Thyroid gland (tissue), 4 donors: ENCODE results near the gene FAM20A. TPM values are rescaled to one million over a fixed set of nuclear protein-coding genes. Genes with fewer than 3 reads are reported as not detected.

Source experiments
- DNase-seq, 2 donors: peaks; one replicate each; pipeline ENCODE4 v3.0.0-alpha.2; 2019
- H3K27ac ChIP-seq, 3 donors: fragments of 200-600 bp; sonication (generic); 1 replicate in 2 of 3; 2 replicates in 1 of 3; pipeline ENCODE4 v1.5.1; 2016 to 2019; ENCODE audit warnings: mild to moderate bottlenecking in 1 of 3, moderate library complexity in 1 of 3
- H3K27me3 ChIP-seq: fragments of 200-600 bp; sonication (generic); one replicate; pipeline ENCODE4 v1.5.1; 2019
- H3K36me3 ChIP-seq, 2 donors: fragments of 200-600 bp; sonication (generic); one replicate each; pipeline ENCODE4 v1.5.1; 2016 to 2019
- H3K4me1 ChIP-seq, 2 donors: fragments of 200-600 bp; sonication (generic); one replicate each; pipeline ENCODE4 v1.5.1; 2017 to 2019
- H3K4me3 ChIP-seq, 3 donors: fragments of 200-600 bp; sonication (generic); replicated peaks in 1 of 3; 1 replicate in 2 of 3; 2 replicates in 1 of 3; pipeline ENCODE4 v1.5.1; 2016; ENCODE audit warnings: mild to moderate bottlenecking in 1 of 3
- H3K9me3 ChIP-seq: fragments of 200-600 bp; sonication (generic); one replicate; pipeline ENCODE4 v1.5.1; 2017
- CTCF ChIP-seq, 6 experiments: fragments of 200-600 bp in 3 of 6; fragments of 450-650 bp in 3 of 6; sonication (generic) in 3 of 6; IDR thresholded peaks; one replicate each; pipeline ENCODE4 v1.5.1; 2016 to 2019; ENCODE audit warnings: antibody characterized with exemption in 6 of 6, mild to moderate bottlenecking in 2 of 6, inconsistent platforms in 1 of 6, moderate library complexity in 1 of 6
- POLR2A ChIP-seq, 2 donors: fragments of 450-650 bp; IDR thresholded peaks; one replicate each; pipeline ENCODE4 v1.6.1; 2017; ENCODE audit warnings: antibody characterized with exemption in 2 of 2, mild to moderate bottlenecking in 2 of 2, moderate library complexity in 1 of 2
- whole genome bisulfite sequencing, 2 donors: methylation state at CpG; one replicate each; pipeline ENCODE4 v1.1.5; 2017; 5-methylcytosine and 5-hydroxymethylcytosine counted together
- intact Hi-C: fragments of 100-400 bp; cut with DNase I; formaldehyde crosslinking; loops from one replicate; pipeline ENCODE4 v1.15.1; 2023
- total RNA-seq, 4 donors: library from RNA; depleted of rRNA; stranded (reverse); fragments of >200 nt; gene quantifications; one replicate each; pipeline ENCODE4 v1.2.3, GENCODE V29; 2016

The FAM20A gene
- 10 to 100 TPM in 2 of 4 donors, 1 to 10 TPM in 2; 7.6 to 20.8 (median 14.1) TPM for total RNA-seq

GRCh38 chr17:68600931-68601564, at the start of gene FAM20A:
Gene FAM20A, minus strand, starts transcription at chr17:68601367. Its CDS starts 701 bp downstream, at chr17:68600666.
- peak within 1 kb of the TSS; percentile 63 to 85 (median 75) for H3K27ac ChIP-seq
- DNase-seq: peak; percentile 75 to 80
- no peaks in the 10 kb centered on the region for H3K9me3 ChIP-seq
- TF ChIP-seq CTCF (IDR thresholded peaks at IDR 0.05): peak in 1 of 6 experiments; percentile 21
- peak in 1 of 2 donors; percentile 68 for TF ChIP-seq POLR2A (IDR thresholded peaks at IDR 0.05)
- 4 to 5% methylated on average over 11 to 17 of the region's 69 CpGs for WGBS, 2 donors
- H3K4me3 ChIP-seq: peak within 1 kb of the TSS; percentile 51 to 69 (median 66)
- H3K4me1 ChIP-seq: peaks cover 24 to 43% of the 10 kb centered on the region in 2 donors
- H3K36me3 ChIP-seq: no peaks in the 10 kb centered on the region
- intact Hi-C loops: loop anchor here (10.0 kb wide), 1 partner anchor 154 kb away; no protein-coding TSS in a partner anchor
- no peaks in the 10 kb centered on the region for H3K27me3 ChIP-seq

GRCh38 chr17:68649324-68649723, 48.2 kb upstream of the FAM20A start:
- Histone ChIP-seq H3K27me3 (no peaks in the 10 kb centered on the region), H3K9me3 (no peaks in the 10 kb centered on the region), H3K36me3 (no peaks in the 10 kb centered on the region), H3K27ac (no peak overlapping the region), H3K4me3 (no peak overlapping the region), H3K4me1 (no peaks in the 10 kb centered on the region)
- 89 to 93% methylated on average over 3 of the region's 3 CpGs for WGBS, 2 donors
- intact Hi-C loops: no loop called here
- no peak for DNase-seq
- TF ChIP-seq POLR2A (IDR thresholded peaks at IDR 0.05) (no peak), CTCF (IDR thresholded peaks at IDR 0.05) (no peak)

- Histone ChIP-seq H3K4me3 (no peak overlapping the region), H3K4me1 (peaks cover 0 to 2% of the 10 kb centered on the region in 2 donors), H3K27ac (no peak overlapping the region), H3K27me3 (no peaks in the 10 kb centered on the region), H3K36me3 (no peaks in the 10 kb centered on the region), H3K9me3 (no peaks in the 10 kb centered on the region)
- TF ChIP-seq POLR2A (IDR thresholded peaks at IDR 0.05): no peak
- TF ChIP-seq CTCF (IDR thresholded peaks at IDR 0.05): no peak
- WGBS, 2 donors: 90 to 91% methylated on average over 9 to 11 of the region's 11 CpGs
- intact Hi-C loops: no loop called here
- no peak for DNase-seq
These were observed 45.7 kb upstream of the FAM20A start for GRCh38 chr17:68646626-68647526.

- Histone ChIP-seq H3K4me1 (peaks cover 13 to 20% of the 10 kb centered on the region in 2 donors), H3K4me3 (no peak overlapping the region), H3K27ac (peak overlapping the region; percentile 31 to 66 (median 48)), H3K9me3 (no peaks in the 10 kb centered on the region), H3K27me3 (no peaks in the 10 kb centered on the region), H3K36me3 (no peaks in the 10 kb centered on the region)
- intact Hi-C loops: no loop called here
- TF ChIP-seq CTCF (IDR thresholded peaks at IDR 0.05) (no peak), POLR2A (IDR thresholded peaks at IDR 0.05) (no peak)
- no peak for DNase-seq
- WGBS, 2 donors: 75 to 77% methylated on average over 4 of the region's 4 CpGs
These were observed 40.9 kb upstream of the FAM20A start for GRCh38 chr17:68642118-68642412.
